Activated CD8-positive, alpha-beta memory T cell treated with anti-CD3 and anti-CD28 coated beads, Interleukin-2, amount 50 U/mL, for 24 hours (primary cell): ENCODE data around the gene SLC39A8.
"Not testable (repeated sequence)": the region's sequence is repeated elsewhere in the genome, so short reads cannot be mapped to it uniquely, and the experiment has no call there.

Source experiments
- DNase-seq: peaks from one replicate; pipeline ENCODE4 v3.0.0-alpha.2; 2020; ENCODE audit errors: extremely low read depth

The SLC39A8 gene

DNA sequence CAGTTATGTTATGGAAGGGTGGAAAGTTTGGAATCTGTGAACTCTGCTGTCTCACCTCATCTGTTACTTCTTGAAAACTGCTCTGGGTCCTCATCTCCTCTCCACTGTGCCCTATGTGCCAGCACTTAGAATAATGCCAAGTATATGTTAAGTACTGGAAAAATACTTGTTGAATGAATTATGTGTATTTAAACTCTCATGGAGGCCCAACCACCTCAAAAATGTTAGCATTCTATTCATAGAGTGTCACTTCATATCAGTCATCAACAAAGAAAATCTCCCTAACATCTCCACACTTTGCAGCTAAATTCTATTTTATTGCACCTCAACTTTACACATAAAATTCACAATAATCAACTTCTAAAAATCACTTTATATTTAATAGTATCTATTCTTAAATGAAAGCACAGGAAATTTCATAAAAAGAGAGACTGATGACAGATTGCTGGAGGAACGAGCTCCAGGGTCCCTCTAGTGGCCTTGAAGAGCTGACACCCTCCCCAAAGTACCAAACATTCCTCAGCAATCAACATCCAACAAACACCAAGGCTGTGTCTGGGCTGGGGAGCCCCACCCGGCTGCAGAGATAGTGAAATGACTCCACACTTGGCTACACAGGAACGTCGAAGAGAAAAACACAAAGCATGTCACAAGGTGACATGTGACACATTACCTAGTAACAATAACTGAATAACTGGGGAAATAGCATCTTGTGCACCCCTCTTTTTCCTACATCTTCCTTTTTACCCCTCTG, 45.8 kb downstream of the SLC39A8 start:
- DNase-seq: no peak

- DNase-seq: no peak
Measured at GRCh38 chr4:102298716-102299115, 46.6 kb downstream of the SLC39A8 start.

- DNase-seq: no peak
Measured at GRCh38 chr4:102295153-102295862, 50.0 kb downstream of the SLC39A8 start.

DNA sequence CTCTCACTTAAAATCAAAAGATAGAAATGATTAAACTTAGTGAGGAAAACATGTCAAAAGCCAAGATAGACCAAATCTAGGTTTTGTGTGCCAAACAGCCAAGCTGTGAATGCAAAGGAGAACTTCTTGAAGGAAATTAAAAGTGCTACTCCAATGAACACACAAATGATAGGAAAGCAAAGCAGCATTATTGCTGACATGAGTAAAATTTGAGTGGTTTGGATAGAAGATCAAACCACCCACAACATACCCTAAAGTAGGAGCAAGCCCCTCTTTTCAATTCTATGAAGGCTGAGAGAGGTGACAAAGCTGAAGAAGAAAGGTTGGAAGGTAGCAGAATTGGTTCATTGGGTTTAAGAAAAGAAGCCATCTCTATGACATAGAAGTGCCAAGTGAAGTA, 56.8 kb downstream of the SLC39A8 start:
- DNase-seq: no peak

- no peak for DNase-seq
Measured at GRCh38 chr4:102285831-102286230, 59.5 kb downstream of the SLC39A8 start.

DNA sequence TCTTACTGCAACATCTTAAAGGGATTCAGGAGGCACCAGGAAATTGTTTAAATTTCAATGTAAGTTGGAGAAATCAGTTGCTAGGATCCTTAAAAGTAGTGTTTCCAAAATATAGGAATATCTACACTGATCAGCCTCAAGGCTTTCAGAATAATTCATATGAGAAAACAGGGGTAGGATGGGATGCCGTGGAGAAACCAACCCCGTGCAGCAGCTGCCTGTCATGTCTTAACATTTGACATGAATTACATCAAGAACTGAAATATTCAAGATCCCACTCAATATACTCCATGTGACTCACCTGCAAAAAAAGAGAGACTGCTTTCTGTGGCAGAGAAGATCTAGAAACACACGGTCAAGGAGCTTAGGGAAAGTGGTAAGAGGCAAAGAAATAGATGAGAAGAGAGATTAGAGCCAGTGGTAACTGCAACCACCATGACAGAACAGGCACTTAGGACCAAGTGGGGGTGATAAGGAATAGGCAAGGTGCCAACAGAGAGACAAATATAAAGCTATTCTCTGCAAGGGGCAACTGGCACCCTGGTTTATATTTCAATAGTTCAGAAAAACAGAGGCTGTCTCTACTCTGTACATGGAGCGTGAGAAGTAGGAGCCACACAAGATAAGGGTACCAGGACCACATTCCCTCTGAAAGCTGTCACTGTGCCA, 64.0 kb downstream of the SLC39A8 start:
- no peak for DNase-seq

DNA sequence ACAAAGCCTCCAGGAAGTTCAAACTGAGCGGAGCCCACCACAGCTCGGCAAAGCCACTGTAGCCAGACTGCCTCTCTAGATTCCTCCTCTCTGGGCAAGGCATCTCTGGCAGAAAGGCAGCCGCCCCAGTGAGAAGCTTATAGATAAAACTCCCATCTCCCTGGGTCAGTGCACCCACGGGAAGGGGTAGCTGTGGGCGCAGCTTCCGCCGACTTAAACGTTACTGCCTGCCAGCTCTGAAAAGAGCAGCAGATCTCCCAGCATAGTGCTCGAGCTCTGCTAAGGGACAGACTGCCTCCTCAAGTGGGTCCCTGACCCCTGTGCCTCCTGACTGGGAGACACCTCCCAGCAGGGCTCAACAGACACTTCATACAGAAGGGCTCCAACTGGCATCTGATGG, 72.0 kb downstream of the SLC39A8 start:
- not testable (repeated sequence) for DNase-seq

GRCh38 chr4:102272318-102272717, 73.0 kb downstream of the SLC39A8 start:
- DNase-seq: no peak

DNA sequence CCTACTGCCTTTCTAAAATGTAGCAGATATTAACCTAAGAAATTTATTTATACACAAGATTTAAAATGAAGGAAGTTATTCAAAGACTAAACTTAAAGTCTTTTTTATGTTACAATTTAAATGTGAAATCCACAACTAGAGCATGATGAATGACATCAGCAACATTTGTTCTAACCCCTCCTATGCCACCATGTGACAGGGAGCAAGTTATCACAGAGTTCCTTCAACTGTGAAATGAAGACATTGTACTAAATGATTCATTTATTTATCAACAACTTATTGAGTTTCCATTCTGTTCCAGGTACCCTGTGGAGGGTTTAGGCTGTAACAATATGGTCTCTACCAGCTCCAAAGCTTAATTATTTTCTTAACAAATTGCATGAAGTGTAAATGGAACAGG, 76.9 kb downstream of the SLC39A8 start:
- DNase-seq: no peak

DNA sequence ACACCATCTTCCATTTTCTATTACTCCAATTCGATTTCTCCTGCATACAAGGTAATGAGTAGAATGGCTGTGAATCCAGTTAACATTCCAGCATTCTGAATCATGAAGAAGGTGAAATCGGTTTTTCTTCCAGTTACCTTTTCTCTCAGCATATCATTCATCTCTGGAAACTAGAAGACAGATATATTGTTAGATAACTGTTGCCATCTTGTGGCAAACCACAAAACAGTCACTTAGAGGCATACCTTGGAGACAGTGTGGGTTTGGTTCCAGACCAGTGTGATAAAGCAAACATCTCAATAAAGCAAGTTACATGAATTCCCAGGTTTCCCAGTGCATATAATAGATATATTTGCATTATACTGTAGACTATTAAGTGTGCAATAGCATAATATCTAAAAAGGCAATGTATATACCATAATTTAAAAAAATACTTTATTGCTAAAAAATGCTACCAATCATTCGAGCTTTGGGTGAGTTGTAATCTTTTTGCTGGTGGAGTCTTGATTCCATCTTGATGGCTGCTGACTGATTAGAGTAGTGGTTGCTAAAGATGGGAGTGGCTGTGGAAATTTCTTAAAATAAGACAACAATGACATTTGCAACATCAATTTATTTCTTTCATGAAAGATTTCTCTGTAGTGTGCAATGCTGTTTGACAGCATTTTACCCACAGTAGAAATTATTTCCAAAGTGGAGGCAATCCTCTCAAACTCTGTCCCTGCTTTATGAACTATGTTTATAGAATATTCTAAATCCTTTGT, 82.1 kb downstream of the SLC39A8 start:
- DNase-seq: no peak

- no peak for DNase-seq
Measured at GRCh38 chr4:102259702-102260101, 85.6 kb downstream of the SLC39A8 start.

DNA sequence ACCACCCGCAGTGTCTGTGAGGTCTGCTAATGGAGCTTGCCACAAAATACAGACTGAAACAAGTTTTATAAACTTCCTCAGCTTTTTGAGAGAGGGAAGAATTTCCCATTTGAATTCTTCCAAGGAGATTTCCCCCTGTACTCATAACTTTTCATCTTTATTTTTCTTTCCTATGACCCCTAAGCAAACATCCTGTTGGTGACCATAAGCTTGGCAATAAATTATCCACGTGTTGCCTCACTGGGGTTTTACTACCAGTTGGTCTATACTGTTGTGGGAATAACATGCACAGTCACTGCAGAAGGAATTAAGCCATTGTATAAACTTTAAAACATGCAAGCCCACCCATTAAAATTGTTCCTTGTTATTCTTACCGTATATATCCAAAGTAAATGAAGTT, 86.2 kb downstream of the SLC39A8 start:
- DNase-seq: no peak

GRCh38 chr4:102256321-102256720, 89.0 kb downstream of the SLC39A8 start:
- DNase-seq: no peak

DNA sequence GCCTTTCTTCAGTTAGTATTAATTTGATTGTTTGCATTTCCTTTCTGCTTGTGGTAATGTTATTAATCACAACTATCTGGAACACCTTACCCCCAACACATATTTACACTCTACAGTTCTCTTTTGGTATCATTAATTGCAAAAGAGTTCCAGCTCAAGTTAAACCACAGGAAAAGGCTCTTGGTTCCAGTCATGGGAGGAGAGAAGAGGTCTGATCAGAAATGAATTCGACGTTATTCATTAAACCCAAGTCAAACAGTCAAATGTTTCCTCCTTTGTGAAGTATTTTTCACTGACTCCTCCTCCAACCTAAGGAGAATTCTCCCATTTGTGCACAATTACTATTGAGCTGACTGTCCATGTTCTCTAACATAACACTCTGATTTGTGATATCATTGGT, 91.4 kb downstream of the SLC39A8 start:
- DNase-seq: no peak

GRCh38 chr4:102252171-102252570, 93.1 kb downstream of the SLC39A8 start:
- no peak for DNase-seq

GRCh38 chr4:102250341-102250740, 94.9 kb downstream of the SLC39A8 start:
- DNase-seq: no peak

DNA sequence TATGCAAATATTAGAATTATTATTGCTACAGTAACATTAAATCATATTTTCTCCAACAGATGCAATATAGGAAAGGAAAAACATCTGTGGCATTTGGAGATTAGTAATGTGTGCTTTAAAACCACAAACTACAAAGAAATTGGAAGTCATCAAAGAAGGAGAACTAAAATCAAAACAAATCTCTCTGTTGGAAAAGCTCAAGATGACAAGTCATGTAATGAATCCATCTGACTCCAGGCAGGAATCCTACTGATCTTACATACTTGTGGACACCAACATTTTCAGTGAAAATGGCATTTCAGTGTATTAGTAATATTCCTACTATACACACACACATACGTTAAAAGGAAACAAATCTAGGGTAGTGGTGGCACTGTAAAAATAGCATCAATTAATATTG, 98.2 kb downstream of the SLC39A8 start:
- DNase-seq: no peak

- DNase-seq: no peak
Measured at GRCh38 chr4:102246416-102246815, 98.9 kb downstream of the SLC39A8 start.

GRCh38 chr4:102244878-102245535, 100.3 kb downstream of the SLC39A8 start:
- no peak for DNase-seq

DNA sequence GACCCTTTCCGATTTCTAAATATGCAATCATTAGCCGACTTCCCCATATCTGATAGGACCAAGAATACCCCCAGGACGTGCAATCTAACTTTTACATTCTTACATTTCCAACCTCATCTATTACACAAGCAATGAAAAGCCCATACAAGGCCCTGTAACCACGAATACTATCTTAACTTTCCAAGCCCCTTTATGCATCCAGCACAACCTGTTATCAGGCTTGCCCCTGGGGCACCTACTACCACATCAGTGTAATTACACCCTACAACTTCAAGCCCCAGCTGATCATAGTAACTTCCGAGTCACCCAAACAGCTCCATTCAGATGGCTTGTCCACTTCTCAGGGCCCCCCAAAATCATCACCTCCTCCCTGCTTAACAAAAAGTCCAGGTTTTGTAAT, 102.0 kb downstream of the SLC39A8 start:
- DNase-seq: not testable (repeated sequence)

DNA sequence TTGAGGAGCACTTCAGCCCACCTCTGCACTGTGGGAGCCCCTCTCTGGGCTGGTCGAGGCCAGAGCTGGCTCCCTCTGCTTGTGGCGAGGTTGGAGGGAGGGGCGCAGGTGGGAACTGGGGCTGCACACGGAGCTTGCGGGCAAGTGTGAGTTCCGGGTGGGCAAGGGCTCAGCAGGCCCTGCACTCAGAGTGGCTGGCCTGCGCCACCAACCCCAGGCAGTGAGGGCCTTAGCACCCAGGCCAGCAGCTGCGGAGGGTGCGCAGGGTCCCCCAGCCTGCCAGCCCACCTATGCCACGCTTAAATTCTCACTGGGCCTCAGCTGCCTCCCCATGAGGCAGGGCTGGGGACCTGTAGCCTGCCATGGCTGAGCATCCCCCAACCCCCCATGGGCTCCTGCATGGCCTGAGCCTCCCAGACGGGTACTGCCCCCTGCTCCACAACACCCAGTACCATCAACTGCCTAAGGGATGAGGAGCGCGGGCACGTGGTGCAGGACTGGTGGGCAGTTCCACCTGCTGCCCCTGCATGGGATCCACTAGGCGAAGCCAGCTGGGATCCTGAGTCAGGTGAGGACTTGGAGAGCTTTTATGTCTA, 110.9 kb downstream of the SLC39A8 start:
- DNase-seq: no peak
